ENCODE data around the gene DDX51. TPM values are rescaled to one million over a fixed set of nuclear protein-coding genes. Genes with fewer than 3 reads are reported as not detected.
"Not testable (repeated sequence)": the region's sequence is repeated elsewhere in the genome, so short reads cannot be mapped to it uniquely, and the experiment has no call there.

DDX51 gene
- total RNA-seq, 1 donor from 2014 or later: 55.5 TPM

DNA sequence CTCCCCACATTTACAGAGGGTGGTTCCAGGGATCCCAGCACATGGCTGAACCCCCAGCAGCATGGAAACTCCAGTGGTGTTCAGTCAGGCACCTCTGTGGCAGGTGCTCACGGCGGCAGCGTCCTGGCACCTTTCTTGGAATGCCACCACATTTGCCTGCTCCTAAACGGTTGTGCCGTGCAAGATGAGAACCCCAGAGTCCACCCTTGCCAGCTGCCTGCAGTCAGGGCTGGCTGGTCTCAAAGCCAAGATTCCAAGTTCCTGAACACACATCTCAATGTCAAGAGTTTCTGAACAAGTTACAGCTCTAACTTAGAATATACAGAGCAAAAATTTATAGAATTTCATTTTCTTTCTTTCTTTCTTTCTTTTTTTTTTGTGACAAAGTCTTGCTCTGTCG is 38.7 kb downstream of the DDX51 start:
- Mint-ChIP-seq H3K27me3 (no peaks in the 10 kb centered on the region), H3K36me3 (ENCODE audit: low read depth) (peaks cover 10% of the 10 kb centered on the region), H3K4me3 (no peak overlapping the region), H3K27ac (no peak overlapping the region), H3K4me1 (no peaks in the 10 kb centered on the region), H3K9me3 (no peaks in the 10 kb centered on the region)
- no peak for DNase-seq
- intact Hi-C loops (cut with micrococcal nuclease): no loop called here

DNA sequence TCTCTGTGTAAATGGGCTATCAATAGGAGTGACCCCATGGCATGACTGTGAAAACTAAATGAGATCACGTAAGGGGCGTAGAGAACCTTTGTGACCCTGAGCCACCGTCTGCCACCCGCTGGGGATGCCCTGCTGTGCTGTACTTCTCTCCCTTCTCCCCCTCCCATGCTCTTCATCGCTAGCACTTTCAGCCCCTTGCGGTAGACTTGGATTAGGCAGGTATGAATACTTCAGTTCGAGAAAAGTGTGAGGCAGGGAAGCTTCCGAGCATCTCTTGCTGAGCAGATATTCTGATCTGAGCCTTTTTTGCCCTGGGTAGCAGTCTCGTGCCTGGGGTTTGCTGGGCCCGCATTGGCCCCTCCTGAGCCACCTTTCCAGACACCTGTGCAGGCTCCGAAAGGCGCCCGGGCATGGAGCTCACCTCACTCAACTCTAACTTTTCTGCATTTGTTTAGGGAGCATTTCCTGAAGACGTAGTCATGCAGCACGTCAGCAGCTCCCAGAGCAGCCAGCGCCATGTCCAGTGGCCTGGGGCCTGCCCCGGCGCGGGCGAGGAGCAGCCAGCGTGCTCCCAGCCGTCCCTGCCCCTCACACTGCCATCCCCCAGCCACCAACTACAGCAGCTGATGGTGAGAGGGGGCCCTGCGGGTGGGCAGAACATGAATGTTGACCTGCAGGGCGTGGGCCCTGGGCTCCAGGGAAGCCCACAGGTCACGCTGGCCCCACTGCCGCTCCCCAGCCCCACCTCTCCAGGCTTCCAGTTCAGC is 40.4 kb downstream of the DDX51 start:
- Mint-ChIP-seq H3K9me3 (no peaks in the 10 kb centered on the region), H3K4me3 (no peak overlapping the region)
- DNase-seq: no peak

DNA sequence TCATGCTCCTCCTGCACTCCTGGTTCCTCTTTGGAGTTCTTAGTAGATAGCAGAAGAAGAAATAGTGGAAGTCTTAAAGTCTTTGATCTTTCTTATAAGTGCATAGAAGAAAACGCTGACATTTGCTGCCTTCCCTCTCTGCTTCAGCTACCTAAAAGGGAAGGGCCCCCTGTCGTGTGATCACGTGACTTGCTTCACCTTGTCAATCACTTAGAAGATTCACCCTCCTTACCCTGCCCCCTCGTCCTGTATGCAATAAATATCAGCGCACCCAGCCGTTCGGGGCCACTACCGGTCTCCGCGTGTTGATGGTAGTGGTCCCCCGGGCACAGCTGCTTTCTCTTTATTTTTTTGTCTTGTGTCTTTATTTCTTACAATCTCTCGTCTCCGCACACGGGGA is 41.0 kb downstream of the DDX51 start:
- H3K27ac Mint-ChIP-seq; DNase-seq; H3K27me3 Mint-ChIP-seq; H3K9me3 Mint-ChIP-seq; H3K4me1 Mint-ChIP-seq; intact Hi-C loops (cut with micrococcal nuclease); H3K4me3 Mint-ChIP-seq: not testable (repeated sequence)
- H3K36me3 Mint-ChIP-seq (ENCODE audit: low read depth): peaks cover 22% of the 10 kb centered on the region

More for the DNA sequence above, 40.4 kb downstream of the DDX51 start:
- intact Hi-C loops (cut with micrococcal nuclease): no loop called here
- no peaks in the 10 kb centered on the region for H3K4me1 Mint-ChIP-seq
- no peaks in the 10 kb centered on the region for H3K27me3 Mint-ChIP-seq
- no peak overlapping the region for H3K27ac Mint-ChIP-seq
- H3K36me3 Mint-ChIP-seq (ENCODE audit: low read depth): peaks cover 17% of the 10 kb centered on the region

DNA sequence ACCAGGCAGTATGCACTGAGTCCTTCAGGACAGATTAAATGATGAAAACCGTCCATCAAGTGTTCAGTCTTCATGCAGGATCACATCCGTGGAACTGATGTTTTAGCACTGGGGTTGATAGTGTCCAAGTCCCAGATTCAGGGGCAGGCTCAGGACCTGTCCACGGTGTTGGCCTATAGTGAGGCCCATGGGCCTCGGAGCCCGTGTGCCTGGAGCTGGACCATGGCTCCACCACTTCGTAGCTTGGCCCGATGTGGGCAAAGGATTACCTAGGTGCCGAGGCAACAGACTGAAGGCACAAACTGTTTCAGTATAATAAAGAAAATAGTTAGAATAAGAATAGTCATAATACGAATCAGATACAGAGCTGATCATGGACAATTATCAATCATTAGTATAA is 41.8 kb downstream of the DDX51 start:
- no peak for DNase-seq
- no peaks in the 10 kb centered on the region for H3K27me3 Mint-ChIP-seq
- no peak overlapping the region for H3K4me3 Mint-ChIP-seq
- no peak overlapping the region for H3K27ac Mint-ChIP-seq
- H3K9me3 Mint-ChIP-seq: no peaks in the 10 kb centered on the region
- intact Hi-C loops (cut with micrococcal nuclease): no loop called here
- H3K4me1 Mint-ChIP-seq: peaks cover 3% of the 10 kb centered on the region
- peaks cover 24% of the 10 kb centered on the region for H3K36me3 Mint-ChIP-seq (ENCODE audit: low read depth)

DNA sequence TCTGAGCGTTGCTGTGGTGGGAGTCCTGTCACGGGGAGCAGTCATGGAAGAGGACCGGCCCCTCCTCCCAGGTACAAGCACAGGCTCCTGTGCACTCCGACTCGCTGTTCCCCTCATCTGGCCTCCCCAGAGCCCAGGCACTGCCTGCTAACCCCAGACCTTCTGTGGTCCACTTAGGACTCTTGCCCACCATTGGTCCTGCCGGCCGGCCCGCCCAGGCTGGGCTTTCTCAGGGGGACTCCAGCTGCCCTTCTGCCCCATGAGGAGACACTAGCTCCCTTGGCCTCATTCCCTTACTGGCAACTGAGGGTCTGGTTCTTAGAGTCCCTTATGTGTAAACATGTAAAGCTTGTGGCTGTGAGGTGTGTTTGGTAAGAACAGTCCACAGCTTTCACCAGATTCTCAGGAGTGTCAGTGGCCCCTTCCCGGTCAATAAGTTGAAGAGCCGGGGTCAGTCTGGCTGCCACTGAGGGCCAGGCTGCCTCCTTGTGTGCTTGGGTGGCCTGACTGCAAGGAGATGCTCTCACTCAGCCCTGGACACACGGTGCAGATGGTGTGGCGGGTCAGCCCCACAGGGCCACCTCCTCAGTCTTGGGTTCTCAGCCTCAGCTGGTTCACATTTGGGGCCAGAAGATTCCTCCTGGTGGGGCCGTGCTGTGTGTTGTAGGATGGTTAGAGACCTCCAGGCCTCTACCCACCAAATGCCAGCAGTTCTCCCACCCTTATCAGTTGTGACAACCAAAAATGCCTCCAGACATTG is 43.6 kb downstream of the DDX51 start:
- Mint-ChIP-seq H3K27ac (no peak overlapping the region), H3K9me3 (peaks cover 10% of the 10 kb centered on the region), H3K4me1 (peaks cover 14% of the 10 kb centered on the region), H3K4me3 (no peak overlapping the region), H3K27me3 (no peaks in the 10 kb centered on the region), H3K36me3 (ENCODE audit: low read depth) (peaks cover 40% of the 10 kb centered on the region)
- intact Hi-C loops (cut with micrococcal nuclease): no loop called here
- DNase-seq: no peak

DNA sequence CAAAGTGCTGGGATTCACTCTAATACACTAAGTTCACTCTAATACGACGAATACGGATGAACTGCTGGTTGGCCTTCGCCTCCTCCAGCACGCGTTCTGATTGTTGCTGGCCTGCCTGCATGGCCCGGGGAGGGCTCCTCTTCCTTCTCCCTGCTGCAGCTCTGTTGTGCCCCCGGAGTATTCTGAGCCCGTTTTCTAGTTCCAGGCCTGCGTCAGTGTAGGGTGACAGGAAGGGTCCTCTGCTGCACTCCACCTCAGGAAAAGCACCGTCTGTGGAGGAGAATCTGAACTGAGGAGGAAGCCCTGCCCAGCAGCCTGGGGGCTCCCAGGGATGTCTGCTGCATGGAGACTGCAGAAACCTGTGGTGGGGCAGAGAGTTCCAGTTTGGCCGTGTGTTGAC is 44.4 kb downstream of the DDX51 start:
- intact Hi-C loops (cut with micrococcal nuclease): no loop called here
- peaks cover 43% of the 10 kb centered on the region for H3K36me3 Mint-ChIP-seq (ENCODE audit: low read depth)
- no peak overlapping the region for H3K4me3 Mint-ChIP-seq
- no peaks in the 10 kb centered on the region for H3K27me3 Mint-ChIP-seq
- H3K27ac Mint-ChIP-seq: no peak overlapping the region
- H3K9me3 Mint-ChIP-seq: peaks cover 10% of the 10 kb centered on the region
- no peak for DNase-seq
- peaks cover 16% of the 10 kb centered on the region for H3K4me1 Mint-ChIP-seq

DNA sequence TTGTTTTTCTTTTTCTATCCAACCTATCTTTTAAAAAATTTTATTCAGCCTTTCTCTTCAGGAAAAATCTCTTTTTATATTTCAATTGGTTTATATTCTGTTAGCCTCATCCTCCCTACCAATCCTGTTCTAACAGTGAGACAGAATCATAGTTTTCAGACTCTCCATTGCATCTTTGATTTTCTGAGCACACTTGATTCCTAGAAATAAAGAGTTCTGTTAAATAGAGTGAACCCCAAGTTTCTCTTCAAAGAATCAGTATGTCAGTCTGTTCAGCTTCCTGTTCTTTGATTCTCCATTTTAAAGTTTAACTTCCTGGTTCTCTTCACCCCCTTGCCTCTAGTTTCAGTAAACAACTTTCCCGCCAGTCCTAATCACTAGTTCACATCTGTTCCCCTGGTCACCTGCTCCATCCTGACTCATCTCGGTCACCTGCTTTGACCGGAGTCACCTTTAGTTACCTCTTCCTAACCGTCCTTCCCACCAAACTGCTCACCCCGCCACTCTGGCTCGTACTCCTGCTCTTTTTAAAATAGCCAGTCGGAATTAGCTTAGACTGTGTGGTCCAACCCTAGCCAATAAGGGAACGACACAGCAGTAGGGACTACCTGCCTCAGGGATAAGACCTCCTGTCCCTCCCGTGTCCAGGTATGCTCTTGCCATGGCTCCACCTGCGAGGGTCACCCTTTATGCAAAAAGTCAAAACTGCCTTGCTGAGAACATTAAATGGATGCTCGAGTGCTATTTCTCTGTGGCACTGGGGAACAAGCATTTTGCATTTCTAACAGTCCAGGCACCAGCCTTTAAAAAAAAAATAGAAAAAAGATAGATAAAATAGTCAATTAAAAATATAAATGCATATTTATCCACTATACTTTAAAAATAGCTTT is 48.4 kb downstream of the DDX51 start:
- Mint-ChIP-seq H3K4me1 (peaks cover 19% of the 10 kb centered on the region), H3K36me3 (ENCODE audit: low read depth) (peaks cover 47% of the 10 kb centered on the region), H3K27me3 (no peaks in the 10 kb centered on the region), H3K9me3 (peaks cover 10% of the 10 kb centered on the region), H3K27ac (peak overlapping the region; percentile 82), H3K4me3 (peak overlapping the region; percentile 21)
- intact Hi-C loops (cut with micrococcal nuclease): no loop called here
- DNase-seq: peak; percentile 63

DNA sequence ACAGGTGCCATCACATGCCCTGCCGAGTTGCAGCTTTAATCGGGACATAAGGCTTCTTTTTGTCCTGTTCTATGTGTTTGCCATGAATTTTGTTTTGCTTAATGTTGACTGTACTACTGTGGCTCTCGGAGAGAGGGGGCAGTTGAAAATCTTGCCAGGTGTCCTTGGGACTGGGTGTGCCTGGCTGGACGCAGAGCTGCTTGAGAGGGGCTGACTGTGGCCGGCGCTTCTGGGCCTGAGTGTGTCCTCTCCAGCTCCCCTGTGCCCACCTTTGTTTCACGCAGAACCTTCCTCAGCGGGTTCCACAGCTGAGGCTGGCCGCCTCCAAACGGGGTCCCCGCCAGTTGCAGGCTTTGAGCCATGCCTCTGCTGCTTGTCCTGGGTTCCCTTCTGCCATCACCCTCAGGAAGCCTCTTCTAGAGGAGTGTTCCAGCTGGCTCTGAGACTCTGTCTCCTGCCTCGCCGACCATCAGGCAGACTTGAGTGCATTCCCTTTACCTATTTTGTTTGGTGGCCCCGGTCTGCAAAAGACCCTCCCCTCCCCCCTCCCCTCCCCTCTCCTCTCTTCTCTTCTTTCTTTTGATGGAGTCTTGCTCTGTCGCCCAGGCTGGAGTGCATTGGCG is 49.7 kb downstream of the DDX51 start:
- H3K36me3 Mint-ChIP-seq (ENCODE audit: low read depth): peaks cover 51% of the 10 kb centered on the region
- no peak overlapping the region for H3K4me3 Mint-ChIP-seq
- peaks cover 23% of the 10 kb centered on the region for H3K4me1 Mint-ChIP-seq
- no peak for DNase-seq
- peaks cover 10% of the 10 kb centered on the region for H3K9me3 Mint-ChIP-seq
- H3K27ac Mint-ChIP-seq: no peak overlapping the region
- H3K27me3 Mint-ChIP-seq: no peaks in the 10 kb centered on the region
- intact Hi-C loops (cut with micrococcal nuclease): no loop called here

DNA sequence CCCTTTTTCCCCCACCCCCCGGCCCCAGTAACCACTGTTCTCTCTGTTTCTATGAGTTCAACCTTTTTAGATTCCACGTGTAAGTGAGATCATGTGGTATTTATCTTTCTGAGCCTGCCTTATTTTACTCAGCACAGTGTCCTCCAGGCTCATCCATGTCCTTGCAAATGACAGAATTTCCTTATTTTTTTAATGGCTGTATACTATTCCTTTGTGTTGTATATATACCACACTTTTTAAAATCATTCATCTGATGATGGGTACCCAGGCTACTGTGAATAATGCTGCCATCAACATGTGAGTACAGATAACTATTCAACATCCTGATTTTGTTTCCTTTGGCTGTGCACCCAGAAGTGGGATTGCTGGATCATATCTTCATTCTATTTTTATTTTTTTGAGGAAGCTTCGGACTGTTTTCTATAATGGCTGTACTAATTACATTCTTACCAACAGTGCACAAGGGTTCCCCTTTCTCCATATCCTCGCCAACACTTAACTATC is 54.7 kb downstream of the DDX51 start:
- Mint-ChIP-seq H3K4me3 (no peak overlapping the region), H3K4me1 (peaks cover 25% of the 10 kb centered on the region), H3K36me3 (ENCODE audit: low read depth) (peaks cover 35% of the 10 kb centered on the region), H3K27ac (no peak overlapping the region), H3K27me3 (no peaks in the 10 kb centered on the region), H3K9me3 (no peaks in the 10 kb centered on the region)
- DNase-seq: no peak
- intact Hi-C loops (cut with micrococcal nuclease): no loop called here

Other genes with a start within 250 kb of the DDX51 start
- gene ULK1, start 249.7 kb downstream of the DDX51 start, total RNA-seq: 25.3 and 25.7 TPM in 2 replicates
- 91.6 and 97.0 TPM in 2 replicates for gene PUS1, start 215.0 kb downstream of the DDX51 start, total RNA-seq
- 66.2 and 66.5 TPM in 2 replicates for gene EP400, start 194.4 kb downstream of the DDX51 start, total RNA-seq
- 49.6 and 53.3 TPM in 2 replicates for gene NOC4L, start 138 bp upstream of the DDX51 start, total RNA-seq
- 0.19 TPM in 1 of 2 replicates, not detected in the other for gene GALNT9, start 185.3 kb upstream of the DDX51 start, total RNA-seq

Data from activated CD4-positive, alpha-beta T cell treated with anti-CD3 and anti-CD28 coated beads, Interleukin-2, amount 10 ng/mL, durations not matched to agents 24 days and 14 days (primary cell).